Endodermal cell (in vitro differentiated cells): ENCODE data around the gene NT5E. TPM values are rescaled to one million over a fixed set of nuclear protein-coding genes. Genes with fewer than 3 reads are reported as not detected.

Experiments
- DNase-seq: peaks from one replicate; pipeline ENCODE4 v3.0.0-alpha.2; 2017
- H3K27ac ChIP-seq: 2 replicates; pipeline ENCODE4 v1.5.1; 2013; ENCODE audit warnings: mild to moderate bottlenecking, low read depth, low read length, moderate library complexity
- H3K27me3 ChIP-seq: 2 replicates; pipeline ENCODE4 v1.6.1; 2013; ENCODE audit warnings: mild to moderate bottlenecking, low read length, moderate library complexity; ENCODE audit not compliant: insufficient read depth, control insufficient read depth, poor library complexity, severe bottlenecking
- H3K36me3 ChIP-seq: 2 replicates; pipeline ENCODE4 v1.7.0; 2013; ENCODE audit warnings: mild to moderate bottlenecking, low read length, moderate library complexity; ENCODE audit not compliant: control insufficient read depth, insufficient read depth
- H3K4me1 ChIP-seq: one replicate; pipeline ENCODE4 v1.7.0; 2013; ENCODE audit warnings: low read length; ENCODE audit not compliant: control insufficient read depth, insufficient read depth
- H3K4me3 ChIP-seq: 2 replicates; pipeline ENCODE4 v1.5.1; 2013; ENCODE audit warnings: mild to moderate bottlenecking, low read length, moderate library complexity
- H3K9ac ChIP-seq: 2 replicates; pipeline ENCODE4 v1.6.1; 2013; ENCODE audit warnings: mild to moderate bottlenecking, low read length, moderate library complexity; ENCODE audit not compliant: poor library complexity, severe bottlenecking; ENCODE audit errors: extremely low read depth
- H3K9me3 ChIP-seq: 2 replicates; pipeline ENCODE4 v1.6.1; 2013; ENCODE audit warnings: mild to moderate bottlenecking, low read length, moderate library complexity; ENCODE audit not compliant: control insufficient read depth
- H3K27ac Mint-ChIP-seq: 2 replicates; pipeline ENCODE4 v1.8.0; 2020; ENCODE audit warnings: mixed read lengths
- H3K27me3 Mint-ChIP-seq: 2 replicates; pipeline ENCODE4 v1.8.0; 2021; ENCODE audit warnings: mild to moderate bottlenecking, mixed read lengths; ENCODE audit not compliant: insufficient read depth
- H3K36me3 Mint-ChIP-seq: 2 replicates; pipeline ENCODE4 v1.8.0; 2020; ENCODE audit warnings: low read depth, mixed read lengths
- H3K4me1 Mint-ChIP-seq: 2 replicates; pipeline ENCODE4 v1.8.0; 2020; ENCODE audit warnings: mixed read lengths
- H3K4me3 Mint-ChIP-seq: 2 replicates; pipeline ENCODE4 v1.8.0; 2020; ENCODE audit warnings: mild to moderate bottlenecking, moderate library complexity, mixed read lengths
- H3K9me3 Mint-ChIP-seq: 2 replicates; pipeline ENCODE4 v1.8.0; 2020; ENCODE audit warnings: mild to moderate bottlenecking, mixed read lengths
- CTCF ChIP-seq: fragments of 200-600 bp; sonication (generic); conservative IDR thresholded peaks from 2 replicates; pipeline ENCODE4 v1.5.0; 2021; ENCODE audit warnings: antibody characterized with exemption, mild to moderate bottlenecking
- WGBS, 2 experiments: methylation state at CpG; one replicate each; pipeline versions ENCODE4 v1.1.5 to v1.1.7; 2013; ENCODE audit warnings: missing lambda C conversion rate in 2 of 2, mixed read lengths in 1 of 2; ENCODE audit not compliant: insufficient coverage in 1 of 2, insufficient read length in 1 of 2; 5-methylcytosine and 5-hydroxymethylcytosine counted together
- total RNA-seq, 2 donors: library from RNA; stranded (reverse); fragmentation: NEBNext Ultra II Directional in 1 of 2; extraction: Animal tissue kit (Norgen Biotek cat#: 25700) in 1 of 2; gene quantifications; 2 replicates in 1 of 2; 3 replicates in 1 of 2; pipeline ENCODE4 v1.2.1, GENCODE V29; 2021

The NT5E gene
- total RNA-seq, 2 donors from 2014 or later: 0.33 to 0.75 TPM

GRCh38 chr6:85496009-85496579, 46.2 kb downstream of the NT5E start:
- Histone ChIP-seq H3K9ac (no peak overlapping the region), H3K27me3 (no peaks in the 10 kb centered on the region), H3K36me3 (no peaks in the 10 kb centered on the region), H3K9me3 (peaks cover 32% of the 10 kb centered on the region), H3K27ac (no peak overlapping the region), H3K4me3 (no peak overlapping the region), H3K4me1 (no peaks in the 10 kb centered on the region)
- H3K27me3 Mint-ChIP-seq: peaks cover 2% of the 10 kb centered on the region
- H3K27ac Mint-ChIP-seq: no peak overlapping the region
- H3K4me1 Mint-ChIP-seq: no peaks in the 10 kb centered on the region
- no peak for DNase-seq
- peaks cover 25% of the 10 kb centered on the region for H3K9me3 Mint-ChIP-seq
- WGBS, 2 experiments: 95 to 100% methylated on average over 5 to 7 of the region's 8 CpGs
- peaks cover 8% of the 10 kb centered on the region for H3K36me3 Mint-ChIP-seq
- TF ChIP-seq CTCF: no peak
- no peak overlapping the region for H3K4me3 Mint-ChIP-seq

- Histone ChIP-seq H3K9me3 (peaks cover 32% of the 10 kb centered on the region), H3K4me3 (no peak overlapping the region), H3K9ac (no peak overlapping the region), H3K36me3 (no peaks in the 10 kb centered on the region), H3K27me3 (no peaks in the 10 kb centered on the region), H3K4me1 (no peaks in the 10 kb centered on the region), H3K27ac (no peak overlapping the region)
- DNase-seq: no peak
- Mint-ChIP-seq H3K27me3 (peaks cover 2% of the 10 kb centered on the region), H3K27ac (no peak overlapping the region), H3K4me1 (peaks cover 2% of the 10 kb centered on the region), H3K9me3 (peaks cover 25% of the 10 kb centered on the region), H3K4me3 (no peak overlapping the region), H3K36me3 (peaks cover 8% of the 10 kb centered on the region)
- 94 to 100% methylated on average over 5 of the region's 5 CpGs for WGBS, 2 experiments
- no peak for TF ChIP-seq CTCF
These were observed 47.0 kb downstream of the NT5E start for GRCh38 chr6:85496856-85497255.

- no peaks in the 10 kb centered on the region for H3K4me1 ChIP-seq
- H3K4me3 ChIP-seq: no peak overlapping the region
- no peak overlapping the region for H3K9ac ChIP-seq
- H3K27me3 ChIP-seq: no peaks in the 10 kb centered on the region
- peaks cover 8% of the 10 kb centered on the region for H3K36me3 Mint-ChIP-seq
- H3K4me1 Mint-ChIP-seq: peaks cover 2% of the 10 kb centered on the region
- peaks cover 2% of the 10 kb centered on the region for H3K27me3 Mint-ChIP-seq
- H3K27ac ChIP-seq: no peak overlapping the region
- H3K27ac Mint-ChIP-seq: no peak overlapping the region
- TF ChIP-seq CTCF: no peak
- H3K9me3 Mint-ChIP-seq: peaks cover 25% of the 10 kb centered on the region
- H3K36me3 ChIP-seq: no peaks in the 10 kb centered on the region
- H3K9me3 ChIP-seq: peaks cover 32% of the 10 kb centered on the region
- 87 to 100% methylated on average over 1 to 2 of the region's 2 CpGs for WGBS, 2 experiments
- H3K4me3 Mint-ChIP-seq: no peak overlapping the region
- DNase-seq: no peak
These were observed 48.8 kb downstream of the NT5E start for GRCh38 chr6:85498596-85499258.
